H1 (cell line): ENCODE results near the gene MYH11. TPM values are rescaled to one million over a fixed set of nuclear protein-coding genes. Genes with fewer than 3 reads are reported as not detected.

ENCODE experiments used
- ATF3 ChIP-seq: IDR thresholded peaks from 2 replicates; pipeline ENCODE4 v1.6.1; 2011; ENCODE audit warnings: low read depth, mild to moderate bottlenecking, low read length; ENCODE audit not compliant: insufficient read depth
- BCL11A ChIP-seq, 2 experiments: IDR thresholded peaks; one replicate each; pipeline ENCODE4 v1.6.1; 2011; ENCODE audit warnings: low read depth in 2 of 2, low read length in 2 of 2, mild to moderate bottlenecking in 2 of 2
- CBX5 ChIP-seq: fragments of 300-800, 300-1000 bp; sonication (generic); IDR thresholded peaks from 2 replicates; pipeline ENCODE4 v1.7.1; 2016; ENCODE audit warnings: antibody characterized with exemption, low read length, low read depth
- CEBPB ChIP-seq: IDR thresholded peaks from 2 replicates; pipeline ENCODE4 v1.6.1; 2012; ENCODE audit warnings: low read depth, low read length
- CHD7 ChIP-seq: fragments of 300-600 bp; sonication (generic); IDR thresholded peaks from 2 replicates; pipeline ENCODE4 v1.7.1; 2012; ENCODE audit warnings: low read length, moderate library complexity, mild to moderate bottlenecking, inconsistent platforms; ENCODE audit not compliant: insufficient replicate concordance
- FOSL1 ChIP-seq: IDR thresholded peaks from 2 replicates; pipeline ENCODE4 v1.6.1; 2011; ENCODE audit warnings: mild to moderate bottlenecking, low read depth, low read length, moderate library complexity; ENCODE audit not compliant: insufficient read depth
- KDM5A ChIP-seq: fragments of 200-600 bp; IDR thresholded peaks from 2 replicates; pipeline ENCODE4 v1.7.1; 2012; ENCODE audit warnings: mild to moderate bottlenecking, low read length, inconsistent platforms, mixed read lengths
- NANOG ChIP-seq: IDR thresholded peaks from 2 replicates; pipeline ENCODE4 v1.6.1; 2011; ENCODE audit warnings: low read length, low read depth, mild to moderate bottlenecking, inconsistent platforms; ENCODE audit not compliant: insufficient read depth, poor library complexity, severe bottlenecking
- POLR2A ChIP-seq, 2 experiments: IDR thresholded peaks; 1 replicate in 1 of 2; 2 replicates in 1 of 2; pipeline ENCODE4 v1.6.1; 2011; ENCODE audit warnings: low read depth in 2 of 2, low read length in 2 of 2, mild to moderate bottlenecking in 2 of 2; ENCODE audit errors: control extremely low read depth in 1 of 2
- SP2 ChIP-seq: IDR thresholded peaks from 2 replicates; pipeline ENCODE4 v1.6.1; 2012; ENCODE audit warnings: mild to moderate bottlenecking, low read length, inconsistent platforms
- polyA plus RNA-seq, 7 experiments: library from polyadenylated mRNA; depleted of rRNA in 3 of 7; stranded (reverse) in 5 of 7; unstranded in 2 of 7; fragments of >200 nt in 5 of 7; fragments of 200-250 nt in 2 of 7; gene quantifications; 1 replicate in 5 of 7; 2 replicates in 1 of 7; 4 replicates in 1 of 7; pipeline versions ENCODE4 v1.2.1 to v1.2.3, GENCODE V29; 2011 to 2013; ENCODE audit warnings: missing spikeins in 2 of 7, mixed read lengths in 2 of 7
- total RNA-seq: library from RNA; stranded (reverse); fragmentation: NEBNext Ultra II Directional; extraction: Animal tissue kit (Norgen Biotek cat#: 25700); gene quantifications from 2 replicates; pipeline ENCODE4 v1.2.1, GENCODE V29; 2021

MYH11 gene
- total and polyA plus RNA-seq, 2 of the 8 experiments (the other 6 are each of a cell fraction or from before 2014, with no cell fraction given): 0.11 to 0.78 TPM

- TF ChIP-seq CHD7 (no peak), KDM5A (no peak), CBX5 (no peak), POLR2A (IDR thresholded peaks at IDR 0.05; ENCODE audit: control extremely low read depth in 1 of 2, low read depth in 2 of 2, low read length in 2 of 2) (no peak), NANOG (no peak), FOSL1 (no peak), ATF3 (no peak), BCL11A (IDR thresholded peaks at IDR 0.05; ENCODE audit: low read depth in 2 of 2, low read length in 2 of 2) (no peak), CEBPB (no peak), SP2 (no peak)
- TF ChIP-seq, all 59 proteins: peak for 0
These were observed 196.6 kb downstream of the MYH11 start (continued) for GRCh38 chr16:15660203-15660601.
